TTC549 (cell line): Measurements from ENCODE around the gene ACD.

Experiments
- FAIRE-seq: peaks from 2 replicates; lab custom pipeline; 2012; peaks lifted over from hg19 to GRCh38; lab: Jason Lieb, UNC

Gene ACD

GRCh38 chr16:67661101-67661761, 1.2 kb upstream of the ACD start:
- FAIRE-seq, result no peak

GRCh38 chr16:67660564-67661028, 536 bp upstream of the ACD start, which contains the start of gene PARD6A:
TSS of gene PARD6A (plus strand) at chr16:67660960. CDS start at chr16:67661039, 79 bp downstream.
- peak; percentile 34 for FAIRE-seq

GRCh38 chr16:67658849-67659674, 998 bp downstream of the ACD start:
- no peak for FAIRE-seq

GRCh38 chr16:67657751-67658518, 2.1 kb downstream of the ACD start:
- no peak for FAIRE-seq

- no peak for FAIRE-seq
These were observed 2.9 kb downstream of the ACD start for GRCh38 chr16:67657017-67657608.

GRCh38 chr16:67656344-67657016, 3.6 kb downstream of the ACD start:
- no peak for FAIRE-seq

- FAIRE-seq, result no peak
These were observed 4.7 kb downstream of the ACD start for GRCh38 chr16:67655363-67655762.

GRCh38 chr16:67654403-67654911, 5.6 kb downstream of the ACD start:
- no peak for FAIRE-seq

- FAIRE-seq, result no peak
These were observed 6.2 kb downstream of the ACD start for GRCh38 chr16:67653789-67654402.

- FAIRE-seq, result no peak
These were observed 6.8 kb downstream of the ACD start for GRCh38 chr16:67653128-67653788.

- no peak for FAIRE-seq
These were observed 7.4 kb downstream of the ACD start for GRCh38 chr16:67652578-67653127.

GRCh38 chr16:67651847-67652246, 8.2 kb downstream of the ACD start:
- FAIRE-seq, result no peak

- no peak for FAIRE-seq
These were observed 9.0 kb downstream of the ACD start for GRCh38 chr16:67651039-67651438.

GRCh38 chr16:67650023-67650422, 10.0 kb downstream of the ACD start:
- FAIRE-seq, result no peak

GRCh38 chr16:67649494-67649931, 10.5 kb downstream of the ACD start:
- no peak for FAIRE-seq

GRCh38 chr16:67648764-67649407, 11.2 kb downstream of the ACD start:
- no peak for FAIRE-seq

- no peak for FAIRE-seq
These were observed 11.8 kb downstream of the ACD start for GRCh38 chr16:67648088-67648763.

GRCh38 chr16:67647681-67648080, 12.4 kb downstream of the ACD start:
- no peak for FAIRE-seq

- no peak for FAIRE-seq
These were observed 12.9 kb downstream of the ACD start for GRCh38 chr16:67647111-67647651.
